ENCODE results near the gene TAS2R30. TPM values are rescaled to one million over a fixed set of nuclear protein-coding genes. Genes with fewer than 3 reads are reported as not detected.

Gene TAS2R30
- total RNA-seq, 1 experiment from 2014 or later, result 0.74 TPM

DNA sequence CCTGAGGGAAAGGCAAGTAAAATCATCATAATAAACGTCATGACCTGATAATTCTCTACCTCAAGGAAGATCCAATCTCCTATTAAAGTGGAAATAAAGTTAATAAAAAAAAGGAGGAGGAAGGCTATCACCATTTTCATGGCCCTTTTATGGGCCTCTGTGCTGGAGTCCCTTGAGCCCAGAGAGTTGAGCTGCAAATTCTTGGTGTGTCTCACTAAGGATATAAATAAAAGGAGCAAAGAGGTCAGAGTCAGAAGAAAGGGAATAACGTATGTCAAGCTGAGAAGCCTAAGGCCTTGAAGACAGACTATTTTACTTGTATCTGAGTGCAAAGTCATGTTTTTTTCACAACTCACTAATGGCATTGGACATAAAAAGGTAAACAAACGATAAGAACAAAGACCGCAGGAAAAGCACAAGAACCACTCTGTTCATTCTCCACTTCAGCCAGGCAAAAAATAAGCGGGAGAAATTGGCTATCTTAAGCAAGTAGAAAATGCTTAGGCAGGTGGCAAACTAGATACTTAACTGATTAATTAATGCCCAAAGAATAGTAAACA, 24.5 kb upstream of the TAS2R30 start:
- Histone ChIP-seq H3K36me3 (ENCODE audit: control insufficient read depth, insufficient read depth, low read length) (no peaks in the 10 kb centered on the region), H3K9me3 (ENCODE audit: control insufficient read depth, insufficient read depth, low read depth, low read length) (peaks cover 8% of the 10 kb centered on the region; the same call in 1 of the 2 replicates), H3K4me3 (ENCODE audit: low read depth in 2 of 2, low read length in 2 of 2) (no peak overlapping the region), H3K4me1 (ENCODE audit: control insufficient read depth, insufficient read depth, low read length) (no peaks in the 10 kb centered on the region), H3K27ac (ENCODE audit: low read length) (no peak overlapping the region), H3K27me3 (ENCODE audit: control insufficient read depth, insufficient read depth, low read length) (no peaks in the 10 kb centered on the region)
- TF ChIP-seq, protein P1, sequence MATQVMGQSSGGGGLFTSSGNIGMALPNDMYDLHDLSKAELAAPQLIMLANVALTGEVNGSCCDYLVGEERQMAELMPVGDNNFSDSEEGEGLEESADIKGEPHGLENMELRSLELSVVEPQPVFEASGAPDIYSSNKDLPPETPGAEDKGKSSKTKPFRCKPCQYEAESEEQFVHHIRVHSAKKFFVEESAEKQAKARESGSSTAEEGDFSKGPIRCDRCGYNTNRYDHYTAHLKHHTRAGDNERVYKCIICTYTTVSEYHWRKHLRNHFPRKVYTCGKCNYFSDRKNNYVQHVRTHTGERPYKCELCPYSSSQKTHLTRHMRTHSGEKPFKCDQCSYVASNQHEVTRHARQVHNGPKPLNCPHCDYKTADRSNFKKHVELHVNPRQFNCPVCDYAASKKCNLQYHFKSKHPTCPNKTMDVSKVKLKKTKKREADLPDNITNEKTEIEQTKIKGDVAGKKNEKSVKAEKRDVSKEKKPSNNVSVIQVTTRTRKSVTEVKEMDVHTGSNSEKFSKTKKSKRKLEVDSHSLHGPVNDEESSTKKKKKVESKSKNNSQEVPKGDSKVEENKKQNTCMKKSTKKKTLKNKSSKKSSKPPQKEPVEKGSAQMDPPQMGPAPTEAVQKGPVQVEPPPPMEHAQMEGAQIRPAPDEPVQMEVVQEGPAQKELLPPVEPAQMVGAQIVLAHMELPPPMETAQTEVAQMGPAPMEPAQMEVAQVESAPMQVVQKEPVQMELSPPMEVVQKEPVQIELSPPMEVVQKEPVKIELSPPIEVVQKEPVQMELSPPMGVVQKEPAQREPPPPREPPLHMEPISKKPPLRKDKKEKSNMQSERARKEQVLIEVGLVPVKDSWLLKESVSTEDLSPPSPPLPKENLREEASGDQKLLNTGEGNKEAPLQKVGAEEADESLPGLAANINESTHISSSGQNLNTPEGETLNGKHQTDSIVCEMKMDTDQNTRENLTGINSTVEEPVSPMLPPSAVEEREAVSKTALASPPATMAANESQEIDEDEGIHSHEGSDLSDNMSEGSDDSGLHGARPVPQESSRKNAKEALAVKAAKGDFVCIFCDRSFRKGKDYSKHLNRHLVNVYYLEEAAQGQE (IDR thresholded peaks at IDR 0.05; ENCODE audit: insufficient read depth in 1 of 2, low read depth in 2 of 2, low read length in 1 of 2), result no peak
- TF ChIP-seq, protein P2, sequence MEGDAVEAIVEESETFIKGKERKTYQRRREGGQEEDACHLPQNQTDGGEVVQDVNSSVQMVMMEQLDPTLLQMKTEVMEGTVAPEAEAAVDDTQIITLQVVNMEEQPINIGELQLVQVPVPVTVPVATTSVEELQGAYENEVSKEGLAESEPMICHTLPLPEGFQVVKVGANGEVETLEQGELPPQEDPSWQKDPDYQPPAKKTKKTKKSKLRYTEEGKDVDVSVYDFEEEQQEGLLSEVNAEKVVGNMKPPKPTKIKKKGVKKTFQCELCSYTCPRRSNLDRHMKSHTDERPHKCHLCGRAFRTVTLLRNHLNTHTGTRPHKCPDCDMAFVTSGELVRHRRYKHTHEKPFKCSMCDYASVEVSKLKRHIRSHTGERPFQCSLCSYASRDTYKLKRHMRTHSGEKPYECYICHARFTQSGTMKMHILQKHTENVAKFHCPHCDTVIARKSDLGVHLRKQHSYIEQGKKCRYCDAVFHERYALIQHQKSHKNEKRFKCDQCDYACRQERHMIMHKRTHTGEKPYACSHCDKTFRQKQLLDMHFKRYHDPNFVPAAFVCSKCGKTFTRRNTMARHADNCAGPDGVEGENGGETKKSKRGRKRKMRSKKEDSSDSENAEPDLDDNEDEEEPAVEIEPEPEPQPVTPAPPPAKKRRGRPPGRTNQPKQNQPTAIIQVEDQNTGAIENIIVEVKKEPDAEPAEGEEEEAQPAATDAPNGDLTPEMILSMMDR (IDR thresholded peaks at IDR 0.05), result no peak
- TF ChIP-seq SIN3A (IDR thresholded peaks at IDR 0.05; ENCODE audit: borderline replicate concordance, insufficient read depth, low read depth, low read length) (no peak), POLR2AphosphoS5 (IDR thresholded peaks at IDR 0.05; ENCODE audit: low read depth, low read length) (no peak), TCF7L2 (IDR thresholded peaks at IDR 0.05; ENCODE audit: low read depth, low read length) (no peak)
- in situ Hi-C loops (cut with HindIII; ENCODE audit: low pct_unique_long_range_greater_than_20kb, low sequenced_read_pairs), result no loop called here
- ChIA-PET CTCF (no interaction called here), POLR2A (no interaction called here)
- intact Hi-C loops (cut with micrococcal nuclease; ENCODE audit: unreplicated experiment), result loop anchor here (10.0 kb wide), 1 partner anchor 124 kb away; the partner anchor contains the start of gene TAS2R31
- ATAC-seq, result no peak
- no TSS peak for BruUV-seq (replicated peaks)
- DNase-seq (ENCODE audit: low read depth, low spot score), result no peak

DNA sequence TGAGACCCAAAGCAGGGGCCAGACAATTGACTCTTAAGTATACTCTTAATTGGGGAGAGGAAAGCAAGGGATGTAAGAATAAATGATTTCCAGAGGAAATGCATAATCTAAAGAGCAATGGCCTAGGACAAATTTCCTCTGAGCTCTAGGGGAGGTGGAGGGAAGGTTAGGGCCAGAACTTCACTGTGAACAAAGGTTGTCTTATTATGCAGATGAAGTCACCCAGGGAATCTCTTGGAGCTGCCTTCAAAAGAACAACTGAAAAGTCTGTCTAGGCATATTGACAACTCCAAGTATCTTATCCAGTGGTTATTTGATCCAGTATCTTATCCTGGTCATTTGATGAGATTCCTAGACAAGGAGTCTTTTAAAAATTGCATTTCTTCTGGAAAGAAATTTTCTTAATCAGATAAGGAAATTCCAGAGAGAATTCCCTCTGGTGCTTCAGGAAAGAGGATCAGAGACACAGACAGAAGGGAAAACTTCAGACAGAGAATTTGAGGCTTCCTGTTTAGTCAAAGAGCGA, 20.0 kb upstream of the TAS2R30 start:
- ATAC-seq (no peak), DNase-seq (ENCODE audit: low read depth, low spot score) (no peak)
- Histone ChIP-seq H3K27ac (ENCODE audit: low read length) (no peak overlapping the region), H3K4me1 (ENCODE audit: control insufficient read depth, insufficient read depth, low read length) (no peaks in the 10 kb centered on the region), H3K9me3 (ENCODE audit: control insufficient read depth, insufficient read depth, low read depth, low read length) (peaks cover 13% of the 10 kb centered on the region; the same call in 1 of the 2 replicates), H3K4me3 (ENCODE audit: low read depth in 2 of 2, low read length in 2 of 2) (no peak overlapping the region), H3K36me3 (ENCODE audit: control insufficient read depth, insufficient read depth, low read length) (no peaks in the 10 kb centered on the region), H3K27me3 (ENCODE audit: control insufficient read depth, insufficient read depth, low read length) (no peaks in the 10 kb centered on the region)
- intact Hi-C loops (cut with micrococcal nuclease; ENCODE audit: unreplicated experiment), result loop anchor here (10.0 kb wide), 1 partner anchor 120 kb away; the partner anchor contains the start of gene TAS2R31
- POLR2A ChIA-PET, result no interaction called here
- BruUV-seq (replicated peaks), result no TSS peak
- TF ChIP-seq, protein P1 (IDR thresholded peaks at IDR 0.05; ENCODE audit: insufficient read depth in 1 of 2, low read depth in 2 of 2, low read length in 1 of 2), result no peak
- CTCF ChIA-PET, result no interaction called here
- in situ Hi-C loops (cut with HindIII; ENCODE audit: low pct_unique_long_range_greater_than_20kb, low sequenced_read_pairs), result no loop called here

All from Panc1 (cell line).